AG04450 (cell line): ENCODE measurements around the gene ACP1. TPM values are rescaled to one million over a fixed set of nuclear protein-coding genes. Genes with fewer than 3 reads are reported as not detected.

Source experiments
- CTCF ChIA-PET: fragments of 300-600, 350-600 bp; formaldehyde crosslinking; extraction: SDS; loops from one replicate; lab custom pipeline; 2022; ENCODE audit warnings: antibody characterized with exemption, inconsistent platforms; lab: Charles Lee
- POLR2A ChIA-PET: fragments of 350-600 bp; formaldehyde crosslinking; extraction: SDS; loops from one replicate; lab custom pipeline; 2021; ENCODE audit warnings: antibody characterized with exemption, inconsistent platforms; lab: Yijun Ruan, JAX
- DNase-seq: peaks from one replicate; pipeline ENCODE4 v3.0.0-alpha.2; 2011; ENCODE audit warnings: low read depth, low spot score
- H3K27ac ChIP-seq: one replicate; pipeline ENCODE4 v1.5.1; 2012; ENCODE audit warnings: low read depth, low read length, control low read depth
- H3K27me3 ChIP-seq: one replicate; pipeline ENCODE4 v1.6.0; 2012; ENCODE audit warnings: low read length; ENCODE audit not compliant: control insufficient read depth, insufficient read depth
- H3K4me3 ChIP-seq: 2 replicates; pipeline ENCODE4 v1.5.1; 2011; ENCODE audit warnings: mild to moderate bottlenecking, low read depth, low read length, control low read depth
- H3K9me3 ChIP-seq: 2 replicates; pipeline ENCODE4 v1.5.1; 2012; ENCODE audit warnings: low read length; ENCODE audit not compliant: control insufficient read depth, insufficient read depth
- polyA plus RNA-seq: library from polyadenylated mRNA; depleted of rRNA; stranded (reverse); fragments of >200 nt; gene quantifications from 2 replicates; pipeline ENCODE4 v1.2.3, GENCODE V29; 2011
- TF ChIP-seq, protein P1 (sequence below): IDR thresholded peaks from 2 replicates; pipeline ENCODE4 v1.5.1; 2011; ENCODE audit warnings: low read depth, low read length, control low read depth, inconsistent platforms

Gene ACP1
- polyA plus RNA-seq, 1 experiment = 126 TPM

DNA sequence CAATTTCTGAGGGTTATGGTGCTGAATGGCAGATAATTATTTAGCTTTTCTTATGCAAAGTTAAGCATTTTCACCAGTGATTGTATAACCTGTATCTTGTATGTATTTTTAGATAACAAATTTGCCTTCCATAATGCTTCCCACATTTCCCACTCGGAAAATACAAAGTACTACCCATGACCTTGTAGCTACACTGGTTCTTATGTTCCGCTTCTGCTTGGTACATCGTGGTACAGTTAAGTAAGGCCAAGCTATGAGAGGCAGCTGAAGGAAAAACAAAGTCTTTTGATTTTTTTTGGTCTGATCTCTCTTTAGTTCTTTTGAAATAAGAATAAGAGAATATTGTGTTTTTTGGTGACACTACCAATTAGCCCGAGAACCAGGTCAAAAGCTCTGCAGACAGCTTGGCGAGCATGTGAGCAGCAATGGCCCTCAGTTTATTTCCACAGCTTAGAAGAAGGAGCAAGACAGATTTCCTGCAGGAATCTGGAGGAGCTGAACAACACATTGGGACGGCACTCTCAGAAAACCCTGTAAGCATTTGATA lies 27.7 kb upstream of the ACP1 start:
- no peak for DNase-seq
- Histone ChIP-seq H3K27ac (no peak overlapping the region), H3K4me3 (no peak overlapping the region), H3K27me3 (no peaks in the 10 kb centered on the region), H3K9me3 (no peaks in the 10 kb centered on the region)
- TF ChIP-seq, protein P1, sequence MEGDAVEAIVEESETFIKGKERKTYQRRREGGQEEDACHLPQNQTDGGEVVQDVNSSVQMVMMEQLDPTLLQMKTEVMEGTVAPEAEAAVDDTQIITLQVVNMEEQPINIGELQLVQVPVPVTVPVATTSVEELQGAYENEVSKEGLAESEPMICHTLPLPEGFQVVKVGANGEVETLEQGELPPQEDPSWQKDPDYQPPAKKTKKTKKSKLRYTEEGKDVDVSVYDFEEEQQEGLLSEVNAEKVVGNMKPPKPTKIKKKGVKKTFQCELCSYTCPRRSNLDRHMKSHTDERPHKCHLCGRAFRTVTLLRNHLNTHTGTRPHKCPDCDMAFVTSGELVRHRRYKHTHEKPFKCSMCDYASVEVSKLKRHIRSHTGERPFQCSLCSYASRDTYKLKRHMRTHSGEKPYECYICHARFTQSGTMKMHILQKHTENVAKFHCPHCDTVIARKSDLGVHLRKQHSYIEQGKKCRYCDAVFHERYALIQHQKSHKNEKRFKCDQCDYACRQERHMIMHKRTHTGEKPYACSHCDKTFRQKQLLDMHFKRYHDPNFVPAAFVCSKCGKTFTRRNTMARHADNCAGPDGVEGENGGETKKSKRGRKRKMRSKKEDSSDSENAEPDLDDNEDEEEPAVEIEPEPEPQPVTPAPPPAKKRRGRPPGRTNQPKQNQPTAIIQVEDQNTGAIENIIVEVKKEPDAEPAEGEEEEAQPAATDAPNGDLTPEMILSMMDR = no peak
- CTCF ChIA-PET = interaction anchor here (0.6 to 3.0 kb wide), 2 partner anchors 10 to 13 kb away, joined by 3 to 23 read pairs; no protein-coding TSS in a partner anchor
- POLR2A ChIA-PET = no interaction called here

DNA sequence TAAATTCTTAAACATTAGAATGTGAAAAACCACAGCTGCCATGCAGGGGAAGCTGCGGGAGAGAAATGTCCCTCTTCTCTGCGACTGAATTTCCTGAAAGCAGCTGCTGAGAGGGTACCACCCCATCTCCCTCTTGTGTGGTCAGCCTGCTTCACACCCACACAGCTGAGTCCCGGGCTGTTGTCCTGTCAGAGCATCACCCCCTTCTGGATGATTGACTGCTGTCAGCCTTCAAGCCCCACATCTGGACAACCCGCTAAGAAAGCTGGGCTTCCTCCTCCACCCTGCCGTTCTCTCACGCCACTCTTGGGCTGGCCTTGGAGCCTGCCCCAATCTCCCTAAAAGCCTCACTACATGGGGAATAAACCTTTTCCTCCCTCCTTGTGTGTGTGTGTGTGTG lies 26.9 kb upstream of the ACP1 start:
- POLR2A ChIA-PET = no interaction called here

DNA sequence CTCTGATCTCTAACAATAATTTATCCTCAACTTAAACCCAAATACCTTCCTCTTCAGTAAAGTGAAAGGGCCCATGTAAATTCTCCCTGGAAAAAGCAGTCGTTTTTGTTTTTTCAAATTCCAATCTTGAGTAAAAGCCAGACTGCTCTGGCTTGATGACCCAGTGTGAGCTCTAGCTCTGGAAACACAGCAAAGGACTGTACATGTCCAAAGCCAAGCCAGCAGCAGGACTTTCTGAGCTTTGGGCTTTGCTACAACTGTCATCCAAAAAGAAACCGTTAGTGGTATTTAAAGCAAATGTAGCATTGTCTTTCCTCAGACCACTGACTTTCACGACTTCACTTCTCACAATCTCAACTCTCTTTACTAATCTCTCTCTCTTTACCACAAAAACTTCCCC lies 26.3 kb upstream of the ACP1 start:
- Histone ChIP-seq H3K4me3 (no peak overlapping the region), H3K27me3 (no peaks in the 10 kb centered on the region), H3K9me3 (no peaks in the 10 kb centered on the region), H3K27ac (no peak overlapping the region)
- ChIA-PET CTCF (interaction anchor here (1.0 to 3.2 kb wide), 3 partner anchors 8 to 1312 kb away, joined by 6 to 23 read pairs (median 14); no protein-coding TSS in a partner anchor), POLR2A (no interaction called here)
- DNase-seq = no peak
- TF ChIP-seq, protein P1 = no peak

More for the DNA sequence above, 26.9 kb upstream of the ACP1 start:
- no peaks in the 10 kb centered on the region for H3K27me3 ChIP-seq
- H3K9me3 ChIP-seq = no peaks in the 10 kb centered on the region
- no peak for DNase-seq
- TF ChIP-seq, protein P1 = no peak
- H3K27ac ChIP-seq = no peak overlapping the region
- H3K4me3 ChIP-seq = no peak overlapping the region
- CTCF ChIA-PET = interaction anchor here (1.0 to 3.2 kb wide), 3 partner anchors 9 to 1313 kb away, joined by 6 to 23 read pairs (median 14); no protein-coding TSS in a partner anchor

DNA sequence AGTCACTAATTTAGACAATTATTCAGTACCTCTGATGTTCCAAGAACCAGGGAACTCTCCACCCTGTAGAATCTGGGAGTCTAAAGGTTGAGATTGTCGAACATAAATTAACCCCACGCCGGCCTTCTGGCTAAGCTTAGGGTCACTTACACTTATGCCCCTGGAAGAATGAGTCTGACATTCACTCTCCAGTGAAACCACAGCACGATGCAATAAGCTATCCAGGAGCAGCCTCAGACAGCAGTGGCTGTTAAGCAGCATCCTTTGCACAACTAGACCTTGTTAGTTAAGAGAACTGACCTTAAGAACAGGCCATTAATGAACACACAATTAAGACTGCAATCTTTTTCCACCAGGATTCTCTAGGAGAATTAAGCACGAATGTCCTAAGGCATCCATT lies 25.9 kb upstream of the ACP1 start:
- no peak overlapping the region for H3K27ac ChIP-seq
- DNase-seq = no peak
- H3K9me3 ChIP-seq = no peaks in the 10 kb centered on the region
- no peaks in the 10 kb centered on the region for H3K27me3 ChIP-seq
- TF ChIP-seq, protein P1 = no peak
- CTCF ChIA-PET = interaction anchor here (3.0 to 3.2 kb wide), 2 partner anchors 8 to 51 kb away, joined by 14 to 23 read pairs; no protein-coding TSS in a partner anchor
- H3K4me3 ChIP-seq = no peak overlapping the region
- POLR2A ChIA-PET = no interaction called here

DNA sequence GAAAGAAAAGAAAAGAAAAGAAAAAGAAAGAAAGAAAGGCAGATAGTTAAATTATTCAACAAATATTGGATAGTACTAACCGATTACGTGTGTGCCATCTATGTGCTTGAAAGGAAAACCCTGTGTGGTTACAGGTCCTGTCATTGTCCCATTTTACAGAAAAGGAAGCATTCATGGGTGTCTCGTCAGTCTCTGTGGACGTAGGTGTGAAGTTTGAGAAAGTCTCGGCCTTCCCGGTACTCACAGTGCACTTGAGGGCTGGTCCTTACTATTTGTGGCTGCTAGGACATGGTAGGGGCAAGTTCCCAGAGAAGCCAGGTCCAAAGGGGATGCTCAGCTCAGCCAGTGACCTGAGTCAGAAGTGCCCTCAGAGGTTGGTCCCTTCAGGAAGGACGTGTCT lies 20.2 kb upstream of the ACP1 start:
- TF ChIP-seq, protein P1 = no peak
- Histone ChIP-seq H3K4me3 (no peak overlapping the region), H3K9me3 (no peaks in the 10 kb centered on the region), H3K27ac (no peak overlapping the region), H3K27me3 (no peaks in the 10 kb centered on the region)
- DNase-seq = no peak
- ChIA-PET POLR2A (no interaction called here), CTCF (interaction anchor here (6.5 kb wide), 1 partner anchor 15 kb away, joined by 62 read pairs; no protein-coding TSS in a partner anchor)
